ENCODE data around the gene CCL25. TPM values are rescaled to one million over a fixed set of nuclear protein-coding genes. Genes with fewer than 3 reads are reported as not detected.

CCL25 gene
- total RNA-seq, result not detected in 2 replicates

GRCh38 chr19:8052464-8052859 is at the start of gene CCL25:
TSS of gene CCL25 (plus strand) at chr19:8052760. CDS start at chr19:8053050, 290 bp downstream.

GRCh38 chr19:8005534-8006256 is 46.9 kb upstream of the CCL25 start, which contains the start of gene ELAVL1:
TSS of gene ELAVL1 (minus strand) at chr19:8005641. CDS start at chr19:7991815, 13,826 bp downstream.

Other genes starting within 250 kb of the CCL25 start
- 11.0 and 16.7 TPM in 2 replicates for gene EVI5L, start 222.5 kb upstream of the CCL25 start, total RNA-seq
- 0.13 TPM in 1 of 2 replicates, not detected in the other for gene PRR36, start 178.4 kb upstream of the CCL25 start, total RNA-seq
- 0.32 and 1.1 TPM in 2 replicates for gene LRRC8E, start 164.2 kb upstream of the CCL25 start, total RNA-seq
- gene MAP2K7, start 148.9 kb upstream of the CCL25 start, total RNA-seq, result 8.1 and 12.8 TPM in 2 replicates
- 0.38 TPM in 1 of 2 replicates, not detected in the other for gene TGFBR3L, start 137.9 kb upstream of the CCL25 start, total RNA-seq
- gene SNAPC2, start 132.4 kb upstream of the CCL25 start, total RNA-seq, result 8.4 and 13.0 TPM in 2 replicates
- gene CTXN1, start 126.6 kb upstream of the CCL25 start, total RNA-seq, result 2.3 and 4.4 TPM in 2 replicates
- 36.1 and 48.9 TPM in 2 replicates for gene TIMM44, start 109.1 kb upstream of the CCL25 start, total RNA-seq
- gene ELAVL1, start 47.1 kb upstream of the CCL25 start, total RNA-seq, result 15.5 and 81.9 TPM in 2 replicates
- gene FBN3, start 96.8 kb downstream of the CCL25 start, total RNA-seq, result under 0.01 TPM in 2 replicates
- gene CERS4, start 156.6 kb downstream of the CCL25 start, total RNA-seq, result 5.2 and 17.4 TPM in 2 replicates